ENCODE results near the gene PDE1C.

- TF ChIP-seq POLR2A (IDR thresholded peaks at IDR 0.05) = no peak
- TF ChIP-seq, protein P1, sequence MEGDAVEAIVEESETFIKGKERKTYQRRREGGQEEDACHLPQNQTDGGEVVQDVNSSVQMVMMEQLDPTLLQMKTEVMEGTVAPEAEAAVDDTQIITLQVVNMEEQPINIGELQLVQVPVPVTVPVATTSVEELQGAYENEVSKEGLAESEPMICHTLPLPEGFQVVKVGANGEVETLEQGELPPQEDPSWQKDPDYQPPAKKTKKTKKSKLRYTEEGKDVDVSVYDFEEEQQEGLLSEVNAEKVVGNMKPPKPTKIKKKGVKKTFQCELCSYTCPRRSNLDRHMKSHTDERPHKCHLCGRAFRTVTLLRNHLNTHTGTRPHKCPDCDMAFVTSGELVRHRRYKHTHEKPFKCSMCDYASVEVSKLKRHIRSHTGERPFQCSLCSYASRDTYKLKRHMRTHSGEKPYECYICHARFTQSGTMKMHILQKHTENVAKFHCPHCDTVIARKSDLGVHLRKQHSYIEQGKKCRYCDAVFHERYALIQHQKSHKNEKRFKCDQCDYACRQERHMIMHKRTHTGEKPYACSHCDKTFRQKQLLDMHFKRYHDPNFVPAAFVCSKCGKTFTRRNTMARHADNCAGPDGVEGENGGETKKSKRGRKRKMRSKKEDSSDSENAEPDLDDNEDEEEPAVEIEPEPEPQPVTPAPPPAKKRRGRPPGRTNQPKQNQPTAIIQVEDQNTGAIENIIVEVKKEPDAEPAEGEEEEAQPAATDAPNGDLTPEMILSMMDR (IDR thresholded peaks at IDR 0.05) = no peak
Observed at GRCh38 chr7:31794851-31795344, 275.3 kb downstream of the PDE1C start.
